ENCODE measurements around the gene MYO1D. TPM values are rescaled to one million over a fixed set of nuclear protein-coding genes. Genes with fewer than 3 reads are reported as not detected.
A peak's percentile ranks its signal among the peaks of the same experiment; 100 is the strongest.

MYO1D gene
- total RNA-seq, 1 donor from 2014 or later, result 12.9 TPM

DNA sequence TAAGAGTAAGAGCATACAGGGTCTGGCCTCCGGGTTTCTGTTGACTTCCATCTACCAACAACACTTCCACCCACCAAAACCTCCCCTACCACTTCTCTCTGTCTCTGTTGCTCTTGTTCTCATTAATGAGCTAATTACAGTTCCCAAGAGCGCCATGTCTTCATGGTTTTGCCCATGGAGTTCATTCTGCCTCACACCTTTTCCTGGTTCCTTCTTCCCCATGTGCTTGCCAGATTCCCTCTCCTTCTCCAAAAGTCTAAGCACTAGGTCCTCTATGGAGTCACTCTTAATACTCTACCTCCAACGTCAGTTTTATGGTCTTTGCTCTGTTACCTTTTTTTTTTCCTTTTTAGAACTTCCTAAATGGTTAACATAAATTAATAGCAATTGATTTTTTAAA, 92.8 kb downstream of the MYO1D start:
- no peak overlapping the region for H3K4me3 Mint-ChIP-seq
- intact Hi-C loops (cut with micrococcal nuclease), result no loop called here
- no peaks in the 10 kb centered on the region for H3K4me1 Mint-ChIP-seq

DNA sequence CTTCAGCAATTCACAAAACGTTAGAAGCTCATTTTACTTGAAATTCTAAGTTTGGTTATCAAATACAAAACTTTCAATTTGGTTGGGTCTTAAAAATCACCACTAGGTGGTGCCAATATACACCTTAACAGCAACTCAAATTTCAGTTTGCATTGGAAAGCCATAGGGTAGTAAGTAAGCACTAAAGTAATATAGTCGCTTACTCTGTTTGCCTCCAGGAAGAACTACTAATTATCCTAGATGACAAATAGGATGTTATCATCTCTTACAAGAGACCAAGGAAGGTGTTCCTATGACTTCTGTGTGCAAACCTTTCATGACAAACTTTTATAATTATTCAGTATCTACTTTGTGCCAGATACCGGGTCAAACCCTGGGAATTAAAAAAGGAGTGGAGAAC, 93.3 kb downstream of the MYO1D start:
- intact Hi-C loops (cut with micrococcal nuclease), result loop anchor here (1.0 to 2.0 kb wide), 3 partner anchors 93 to 154 kb away; partner anchors contain the start of gene MYO1D
- Mint-ChIP-seq H3K27ac (no peak overlapping the region), H3K4me3 (no peak overlapping the region), H3K4me1 (no peaks in the 10 kb centered on the region), H3K9me3 (no peaks in the 10 kb centered on the region), H3K27me3 (peaks cover 21% of the 10 kb centered on the region), H3K36me3 (ENCODE audit: low read depth) (no peaks in the 10 kb centered on the region)
- DNase-seq, result peak; percentile 67

More for the DNA sequence above, 92.8 kb downstream of the MYO1D start:
- no peak for DNase-seq
- peaks cover 24% of the 10 kb centered on the region for H3K27me3 Mint-ChIP-seq
- no peaks in the 10 kb centered on the region for H3K36me3 Mint-ChIP-seq (ENCODE audit: low read depth)
- no peaks in the 10 kb centered on the region for H3K9me3 Mint-ChIP-seq
- H3K27ac Mint-ChIP-seq, result no peak overlapping the region

DNA sequence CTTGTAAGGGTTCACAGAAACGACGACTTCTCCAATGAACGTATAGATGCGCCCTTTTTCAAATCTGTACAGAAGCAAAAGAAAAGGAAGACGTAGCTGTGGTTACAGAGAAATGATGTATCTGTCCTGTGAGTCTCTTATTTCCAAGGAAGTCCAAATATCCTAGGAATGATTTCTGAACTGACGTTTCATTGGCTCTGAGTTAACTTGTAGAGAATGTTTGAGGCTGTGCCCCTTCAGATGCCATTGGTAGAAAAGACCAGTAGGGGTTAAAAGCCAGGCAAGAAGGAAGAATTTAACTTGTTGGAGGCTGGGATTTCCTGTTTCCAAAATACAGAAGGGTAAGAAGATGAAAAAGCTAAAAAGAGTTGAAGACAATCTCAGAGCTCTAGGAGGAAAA, 96.2 kb downstream of the MYO1D start:
- DNase-seq, result no peak
- peaks cover 14% of the 10 kb centered on the region for H3K27me3 Mint-ChIP-seq
- intact Hi-C loops (cut with micrococcal nuclease), result no loop called here
- no peaks in the 10 kb centered on the region for H3K4me1 Mint-ChIP-seq
- H3K36me3 Mint-ChIP-seq (ENCODE audit: low read depth), result no peaks in the 10 kb centered on the region
- H3K4me3 Mint-ChIP-seq, result no peak overlapping the region
- H3K9me3 Mint-ChIP-seq, result no peaks in the 10 kb centered on the region
- no peak overlapping the region for H3K27ac Mint-ChIP-seq

DNA sequence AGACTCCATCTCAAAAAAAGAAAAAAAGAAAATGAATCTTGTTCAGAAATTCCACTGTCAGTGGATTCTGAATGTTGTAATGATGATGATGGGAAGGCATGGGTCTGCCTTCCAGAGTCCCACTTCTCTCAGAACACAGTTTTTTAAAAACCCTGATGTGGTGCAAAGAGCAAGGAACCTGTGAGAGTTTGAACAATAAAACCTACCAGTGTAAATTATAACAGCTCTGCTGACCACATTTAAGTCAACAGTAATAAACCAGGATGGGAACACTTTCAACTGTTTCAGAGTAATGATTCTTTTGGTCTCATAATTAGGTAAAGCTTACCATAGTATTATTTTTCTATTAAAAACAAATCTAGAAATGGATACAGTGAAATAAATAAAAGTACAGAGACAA, 99.0 kb downstream of the MYO1D start:
- Mint-ChIP-seq H3K27ac (no peak overlapping the region), H3K27me3 (peaks cover 4% of the 10 kb centered on the region), H3K4me3 (no peak overlapping the region), H3K9me3 (no peaks in the 10 kb centered on the region), H3K4me1 (no peaks in the 10 kb centered on the region), H3K36me3 (ENCODE audit: low read depth) (no peaks in the 10 kb centered on the region)
- intact Hi-C loops (cut with micrococcal nuclease), result no loop called here
- DNase-seq, result no peak

DNA sequence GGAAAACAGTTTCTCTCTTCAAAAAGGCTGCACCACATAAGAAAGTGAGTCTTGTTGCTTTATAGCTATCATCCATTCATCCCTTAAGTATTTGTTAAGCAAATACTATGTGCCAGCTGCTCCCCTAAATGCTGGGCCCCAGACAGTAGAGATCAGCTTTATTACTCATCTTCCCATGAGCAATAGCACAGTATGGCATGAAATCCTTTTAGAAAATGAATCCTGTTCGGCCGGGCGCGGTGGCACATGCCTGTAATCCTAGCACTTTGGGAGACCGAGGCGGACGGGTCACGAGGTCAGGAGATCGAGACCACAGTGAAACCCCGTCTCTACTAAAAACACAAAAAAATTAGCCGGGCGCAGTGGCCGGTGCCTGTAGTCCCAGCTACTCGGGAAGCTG, 99.5 kb downstream of the MYO1D start:
- intact Hi-C loops (cut with micrococcal nuclease), result no loop called here
- no peak for DNase-seq
- H3K27me3 Mint-ChIP-seq, result peaks cover 4% of the 10 kb centered on the region
- H3K4me3 Mint-ChIP-seq, result no peak overlapping the region
- H3K4me1 Mint-ChIP-seq, result no peaks in the 10 kb centered on the region
- H3K27ac Mint-ChIP-seq, result no peak overlapping the region
- no peaks in the 10 kb centered on the region for H3K9me3 Mint-ChIP-seq
- no peaks in the 10 kb centered on the region for H3K36me3 Mint-ChIP-seq (ENCODE audit: low read depth)

DNA sequence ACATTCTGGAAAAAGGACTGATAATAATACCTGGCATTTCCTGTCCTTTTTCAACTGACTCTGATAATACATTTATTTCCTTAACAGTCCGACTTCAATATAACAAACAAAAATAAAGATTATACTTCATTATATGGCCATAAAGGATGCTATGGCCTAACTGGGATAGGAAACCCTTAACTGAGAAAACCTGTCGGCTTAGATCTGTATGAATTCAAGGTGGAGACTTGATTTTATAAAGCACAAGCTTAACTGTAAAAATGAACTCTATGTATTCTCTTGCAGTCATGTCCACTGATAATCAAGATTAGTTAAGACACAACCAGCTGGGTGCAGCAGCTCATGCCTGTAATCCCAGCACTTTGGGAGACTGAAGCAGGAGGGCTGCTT, 102.2 kb downstream of the MYO1D start:
- H3K27me3 Mint-ChIP-seq, result peaks cover 2% of the 10 kb centered on the region
- no peak overlapping the region for H3K27ac Mint-ChIP-seq
- H3K9me3 Mint-ChIP-seq, result no peaks in the 10 kb centered on the region
- no peak for DNase-seq
- H3K4me1 Mint-ChIP-seq, result no peaks in the 10 kb centered on the region
- H3K36me3 Mint-ChIP-seq (ENCODE audit: low read depth), result no peaks in the 10 kb centered on the region
- no peak overlapping the region for H3K4me3 Mint-ChIP-seq
- intact Hi-C loops (cut with micrococcal nuclease), result no loop called here

DNA sequence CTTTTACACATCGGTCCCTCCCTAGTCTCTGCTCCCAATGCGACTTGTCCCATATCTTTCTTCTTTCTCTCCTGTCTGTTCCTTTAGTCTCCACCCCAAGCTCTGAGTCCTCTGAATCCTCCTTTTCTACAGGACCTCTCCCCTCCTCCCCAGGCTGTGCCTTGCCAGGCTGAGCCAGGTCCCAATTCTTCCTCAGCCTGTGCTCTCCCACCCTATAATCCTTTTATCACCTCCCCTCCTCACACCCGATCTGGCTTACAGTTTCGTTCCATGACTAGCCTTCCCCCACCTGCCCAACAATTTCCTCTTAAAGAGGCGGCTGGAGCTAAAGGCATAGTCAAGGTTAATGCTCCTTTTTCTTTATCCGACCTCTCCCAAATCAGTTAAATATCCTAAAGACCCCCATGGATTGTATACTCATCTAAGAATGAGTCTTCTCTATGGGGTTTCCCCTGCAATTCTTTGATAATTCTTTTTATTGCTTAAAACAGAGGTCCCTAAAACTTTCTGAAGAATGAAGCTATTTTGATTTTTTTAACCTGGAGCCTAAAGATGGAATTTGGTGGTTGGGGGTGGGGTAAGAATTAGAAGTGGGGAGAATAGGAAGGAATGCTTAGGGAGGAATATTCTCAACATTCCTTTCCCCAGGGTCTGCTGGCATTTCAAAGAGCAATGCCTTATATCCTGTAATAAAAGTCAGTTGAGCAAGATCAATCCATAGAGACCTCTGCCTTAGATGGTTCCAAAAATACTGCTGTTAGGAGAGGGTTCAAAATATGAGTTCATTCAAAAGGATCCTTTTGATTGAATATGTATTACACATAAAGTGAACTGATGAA, 102.8 kb downstream of the MYO1D start:
- Mint-ChIP-seq H3K36me3 (ENCODE audit: low read depth) (no peaks in the 10 kb centered on the region), H3K4me3 (no peak overlapping the region), H3K27me3 (peaks cover 2% of the 10 kb centered on the region), H3K4me1 (no peaks in the 10 kb centered on the region), H3K9me3 (no peaks in the 10 kb centered on the region), H3K27ac (no peak overlapping the region)
- DNase-seq, result no peak
- intact Hi-C loops (cut with micrococcal nuclease), result no loop called here

DNA sequence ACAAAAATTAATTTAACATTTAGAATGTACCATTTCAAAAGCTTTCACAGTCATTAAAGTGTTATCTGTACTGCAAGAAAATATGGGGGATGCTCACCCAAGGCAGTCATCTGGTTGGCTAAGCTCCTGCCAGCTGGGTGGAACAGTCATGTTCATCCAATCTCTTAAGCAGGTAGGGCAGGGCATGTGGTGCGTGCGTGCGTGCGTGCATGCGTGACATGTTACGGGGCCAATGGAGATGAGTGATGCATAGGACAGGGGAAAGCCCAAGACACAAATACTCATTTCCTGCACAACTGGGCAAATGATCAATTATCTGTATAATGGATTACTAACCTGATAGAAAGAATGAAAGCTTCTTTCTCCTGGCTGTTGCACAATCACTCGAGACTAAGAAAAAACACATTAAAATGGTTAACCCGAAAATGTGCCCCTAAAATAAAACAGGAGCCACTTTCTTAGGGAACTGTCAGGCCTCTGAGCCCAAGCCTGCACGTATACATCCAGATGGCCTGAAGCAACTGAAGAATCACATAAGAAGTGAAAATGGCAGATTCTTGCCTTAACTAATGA, 104.4 kb downstream of the MYO1D start:
- no peaks in the 10 kb centered on the region for H3K36me3 Mint-ChIP-seq (ENCODE audit: low read depth)
- H3K27ac Mint-ChIP-seq, result no peak overlapping the region
- H3K4me3 Mint-ChIP-seq, result no peak overlapping the region
- no peak for DNase-seq
- H3K27me3 Mint-ChIP-seq, result peaks cover 3% of the 10 kb centered on the region
- no peaks in the 10 kb centered on the region for H3K4me1 Mint-ChIP-seq
- intact Hi-C loops (cut with micrococcal nuclease), result no loop called here
- no peaks in the 10 kb centered on the region for H3K9me3 Mint-ChIP-seq

DNA sequence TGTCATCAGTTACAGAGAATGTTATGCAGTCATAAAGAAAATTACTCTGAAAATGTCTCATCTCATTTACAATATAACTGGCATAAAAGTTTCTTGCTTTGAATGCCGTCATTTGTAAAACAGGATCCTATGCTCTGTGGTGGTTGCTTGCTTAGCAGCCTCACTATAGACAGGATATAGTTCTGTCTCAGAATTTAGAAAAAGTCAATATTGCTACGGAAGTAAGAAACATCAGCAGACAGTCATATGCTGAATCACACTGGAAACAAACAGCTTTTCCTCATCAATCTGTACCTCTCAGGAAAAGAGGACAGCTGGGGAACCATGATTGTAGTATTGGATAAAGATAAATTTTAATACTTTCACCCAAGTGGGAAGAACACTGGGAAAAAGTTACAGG, 105.5 kb downstream of the MYO1D start:
- Mint-ChIP-seq H3K27ac (no peak overlapping the region), H3K4me3 (no peak overlapping the region)

DNA sequence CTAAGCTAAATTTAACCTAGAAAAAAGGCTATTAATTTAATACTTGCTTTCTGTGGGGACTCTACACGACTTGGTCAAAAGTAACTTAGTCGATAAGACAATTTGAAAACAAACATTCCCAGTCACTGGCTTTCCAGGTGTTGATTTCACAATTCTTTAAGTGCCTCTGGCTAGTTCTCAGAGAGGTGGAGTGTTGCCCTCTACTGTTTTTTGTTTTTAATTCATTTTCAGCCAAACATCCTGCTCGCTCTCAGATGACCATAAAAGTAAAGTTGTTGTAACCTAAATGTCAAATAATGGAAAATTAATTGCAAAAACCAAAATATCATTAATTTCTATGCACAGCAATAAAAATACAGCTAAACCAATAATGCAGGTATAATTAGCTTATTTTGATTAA, 107.1 kb downstream of the MYO1D start:
- H3K27ac Mint-ChIP-seq, result no peak overlapping the region
- H3K9me3 Mint-ChIP-seq, result no peaks in the 10 kb centered on the region
- H3K36me3 Mint-ChIP-seq (ENCODE audit: low read depth), result no peaks in the 10 kb centered on the region
- no peaks in the 10 kb centered on the region for H3K4me1 Mint-ChIP-seq
- DNase-seq, result no peak
- intact Hi-C loops (cut with micrococcal nuclease), result no loop called here
- H3K27me3 Mint-ChIP-seq, result peaks cover 3% of the 10 kb centered on the region
- H3K4me3 Mint-ChIP-seq, result no peak overlapping the region

More for the DNA sequence above, 105.5 kb downstream of the MYO1D start:
- no peak for DNase-seq
- intact Hi-C loops (cut with micrococcal nuclease), result no loop called here
- H3K9me3 Mint-ChIP-seq, result no peaks in the 10 kb centered on the region
- H3K4me1 Mint-ChIP-seq, result no peaks in the 10 kb centered on the region
- H3K36me3 Mint-ChIP-seq (ENCODE audit: low read depth), result no peaks in the 10 kb centered on the region
- H3K27me3 Mint-ChIP-seq, result peaks cover 3% of the 10 kb centered on the region

DNA sequence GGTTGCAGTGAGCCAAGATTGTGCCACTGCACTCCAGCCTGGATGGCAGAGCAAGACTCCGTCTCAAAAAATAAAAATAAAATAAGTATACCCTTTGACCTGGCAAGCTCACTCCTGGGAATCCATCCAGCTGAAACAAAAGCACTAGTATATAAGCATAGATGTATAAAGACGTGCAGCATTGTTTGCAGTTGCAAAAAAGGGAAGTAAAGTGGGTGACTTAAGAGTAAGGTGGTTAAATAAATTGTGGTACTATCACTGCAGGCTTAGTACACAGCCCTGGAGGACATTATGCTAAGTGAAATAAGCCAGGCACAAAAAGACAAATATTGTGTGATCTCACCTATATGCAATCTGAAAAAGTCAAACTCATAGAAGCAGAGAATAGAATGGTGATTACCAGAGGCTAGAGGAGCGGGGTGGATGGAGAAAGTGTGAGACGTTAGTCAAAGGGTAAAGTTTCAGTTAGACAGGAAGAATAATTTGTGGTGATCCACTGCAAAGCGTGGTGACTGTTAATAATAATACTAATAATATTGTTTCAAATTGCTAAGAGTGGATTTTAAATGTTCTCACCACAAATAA, 113.0 kb downstream of the MYO1D start:
- H3K27ac Mint-ChIP-seq, result no peak overlapping the region

DNA sequence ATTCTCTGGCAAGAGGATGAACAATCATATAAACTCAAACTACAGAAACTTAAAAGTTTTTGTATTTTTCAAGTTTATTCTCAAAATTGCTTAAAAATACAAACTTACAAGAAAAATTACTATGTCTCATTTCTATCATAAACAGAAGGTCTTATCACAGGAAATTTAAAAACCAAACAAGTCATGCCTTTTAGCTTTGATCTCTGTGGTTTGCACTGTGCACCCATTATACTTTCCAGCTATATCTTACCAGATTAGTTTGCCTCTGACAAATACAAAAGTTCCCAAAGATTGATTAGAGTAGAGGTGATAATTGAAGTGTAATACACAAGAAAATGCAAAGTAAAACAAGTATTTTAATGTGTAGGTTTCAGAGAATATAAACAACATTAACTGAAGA, 117.4 kb downstream of the MYO1D start:
- intact Hi-C loops (cut with micrococcal nuclease), result loop anchor here (5.0 kb wide), 2 partner anchors 297 to 507 kb away; no protein-coding TSS in a partner anchor
- peaks cover 9% of the 10 kb centered on the region for H3K4me1 Mint-ChIP-seq
- no peaks in the 10 kb centered on the region for H3K27me3 Mint-ChIP-seq
- no peaks in the 10 kb centered on the region for H3K36me3 Mint-ChIP-seq (ENCODE audit: low read depth)
- H3K4me3 Mint-ChIP-seq, result no peak overlapping the region
- no peaks in the 10 kb centered on the region for H3K9me3 Mint-ChIP-seq
- no peak for DNase-seq
- peak overlapping the region; percentile 17 for H3K27ac Mint-ChIP-seq

More for the DNA sequence above, 113.0 kb downstream of the MYO1D start:
- Mint-ChIP-seq H3K27me3 (peaks cover 1% of the 10 kb centered on the region), H3K9me3 (no peaks in the 10 kb centered on the region), H3K4me3 (no peak overlapping the region), H3K4me1 (peaks cover 4% of the 10 kb centered on the region), H3K36me3 (ENCODE audit: low read depth) (no peaks in the 10 kb centered on the region)
- DNase-seq, result no peak
- intact Hi-C loops (cut with micrococcal nuclease), result no loop called here

DNA sequence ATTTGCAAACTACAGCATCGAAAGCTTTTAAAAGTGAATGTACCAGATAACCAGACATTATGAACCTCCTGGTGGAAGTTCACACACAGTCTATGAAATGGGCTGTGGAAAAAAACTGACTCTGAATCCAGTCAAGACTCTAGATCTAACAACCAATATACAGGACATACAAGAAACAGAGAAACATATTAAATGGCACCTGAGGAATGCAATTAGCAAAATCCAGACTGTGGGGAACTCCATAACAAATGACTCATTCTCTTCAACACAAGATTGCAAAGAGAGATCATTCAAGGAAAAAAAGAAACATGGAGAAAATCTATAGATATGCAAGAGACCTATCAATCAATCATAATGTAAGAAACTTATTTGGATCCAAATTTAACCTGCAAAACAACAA, 119.0 kb downstream of the MYO1D start:
- Mint-ChIP-seq H3K4me1 (peaks cover 9% of the 10 kb centered on the region), H3K4me3 (no peak overlapping the region), H3K27me3 (no peaks in the 10 kb centered on the region), H3K36me3 (ENCODE audit: low read depth) (no peaks in the 10 kb centered on the region), H3K9me3 (no peaks in the 10 kb centered on the region), H3K27ac (no peak overlapping the region)
- no peak for DNase-seq
- intact Hi-C loops (cut with micrococcal nuclease), result loop anchor here (5.0 kb wide), 2 partner anchors 296 to 506 kb away; no protein-coding TSS in a partner anchor

DNA sequence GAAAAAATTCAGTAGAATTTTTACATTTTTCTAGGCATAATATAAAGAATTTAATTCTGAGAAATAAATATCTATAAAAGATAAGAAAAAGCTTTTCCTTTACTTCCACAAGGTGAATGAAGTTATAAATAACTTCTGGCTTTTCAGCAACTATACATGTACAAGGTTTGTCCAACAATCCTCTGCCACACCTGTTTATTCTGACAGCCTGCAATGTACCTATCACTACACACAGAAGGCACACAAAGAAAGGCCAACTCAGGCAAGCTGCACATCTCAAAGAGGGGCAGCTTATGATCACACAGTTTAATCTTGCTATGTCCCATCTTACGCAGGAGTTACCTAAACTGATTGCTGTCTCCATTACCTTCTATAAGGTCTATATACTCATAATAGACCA, 120.2 kb downstream of the MYO1D start:
- intact Hi-C loops (cut with micrococcal nuclease), result loop anchor here (5.0 kb wide), 2 partner anchors 294 to 504 kb away; no protein-coding TSS in a partner anchor
- Mint-ChIP-seq H3K4me1 (peaks cover 9% of the 10 kb centered on the region), H3K36me3 (ENCODE audit: low read depth) (no peaks in the 10 kb centered on the region), H3K4me3 (no peak overlapping the region), H3K27me3 (no peaks in the 10 kb centered on the region), H3K27ac (no peak overlapping the region), H3K9me3 (no peaks in the 10 kb centered on the region)
- no peak for DNase-seq

Measured in activated CD4-positive, alpha-beta T cell treated with anti-CD3 and anti-CD28 coated beads, Interleukin-2, amount 10 ng/mL, durations not matched to agents 24 days and 14 days (primary cell).